Pancreas (tissue), 10 donors: Measurements from ENCODE around the gene OSTF1. TPM values are rescaled to one million over a fixed set of nuclear protein-coding genes. Genes with fewer than 3 reads are reported as not detected.
A peak's percentile ranks its signal among the peaks of the same experiment; 100 is the strongest.

Source experiments
- ATAC-seq, 4 donors: fragments of 200-7000 bp; cut with Tn5 transposase; one replicate each; pipeline versions ENCODE4 v1.8.0 to v1.9.1; 2020; ENCODE audit warnings: mild to moderate bottlenecking in 4 of 4, moderate library complexity in 4 of 4
- DNase-seq, 6 donors: peaks; one replicate each; pipeline ENCODE4 v3.0.0-alpha.2; 2020
- FAIRE-seq: peaks from 2 replicates; lab custom pipeline; 2012; peaks lifted over from hg19 to GRCh38; lab: Jason Lieb, UNC
- H3K27ac ChIP-seq, 4 donors: fragments of 200-600 bp; sonication (generic); 1 replicate in 3 of 4; 2 replicates in 1 of 4; pipeline versions ENCODE4 v1.5.0 to v1.8.0; 2020
- H3K27me3 ChIP-seq, 4 donors: fragments of 200-600 bp; one replicate each; pipeline ENCODE4 v1.8.0; 2021
- H3K36me3 ChIP-seq, 3 donors: fragments of 200-600 bp; sonication (generic) in 1 of 3; one replicate each; pipeline versions ENCODE4 v1.5.0 to v1.8.0; 2020 to 2021
- H3K4me1 ChIP-seq, 3 donors: fragments of 200-600 bp; one replicate each; pipeline ENCODE4 v1.8.0; 2021
- H3K4me3 ChIP-seq, 4 donors: fragments of 200-600 bp; sonication (generic) in 2 of 4; one replicate each; pipeline versions ENCODE4 v1.5.0 to v1.8.0; 2020 to 2021
- H3K9me3 ChIP-seq, 4 donors: fragments of 200-600 bp; one replicate each; pipeline ENCODE4 v1.8.0; 2021
- CTCF ChIP-seq, 4 donors: fragments of 200-600 bp; sonication (generic) in 3 of 4; IDR thresholded peaks; one replicate each; pipeline versions ENCODE4 v1.5.0 to v1.8.0; 2021; ENCODE audit warnings: antibody characterized with exemption in 4 of 4
- WGBS, 2 donors: extraction: QIAGEN DNeasy Blood & Tissue Kit; methylation state at CpG; one replicate each; pipeline ENCODE4 v1.1.7; 2013; 5-methylcytosine and 5-hydroxymethylcytosine counted together
- intact Hi-C, 3 donors: fragments of 100-400 bp; cut with DNase I; formaldehyde crosslinking; loops; one replicate each; pipeline versions ENCODE4 v1.11.1 to v1.14.2; 2022
- polyA plus RNA-seq, 2 donors: library from polyadenylated mRNA; stranded (reverse); fragments of 200-250 nt; gene quantifications; one replicate each; pipeline ENCODE4 v1.2.3, GENCODE V29; 2013
- total RNA-seq, 6 donors: library from RNA; stranded (reverse); fragmentation: NEBNext Ultra II Directional in 4 of 6; extraction: Animal tissue kit (Norgen Biotek cat#: 25700) in 4 of 6; gene quantifications; one replicate each; pipeline versions ENCODE4 v1.2.1 to v1.2.4, GENCODE V29; 2021 to 2023
- donor health status: healthy with polysubstance abuse.
- donor health status: DM: no; HTN: no; CAD: no; lungs with moderate emphysema.
- donor health status: DM: no; HTN: no; CAD: no.
- donor health status: control.
- donor health status: control.
- donor health status: Bipolar disorder and iron deficiency.
- donor health status: DM: yes; HTN: yes; CAD: no.
- donor health status: DM: no; HTN: no; CAD: no.
- donor health status: DM: no; HTN: no; CAD: no.
- donor health status: DM: yes; HTN: yes; CAD: no.

OSTF1 gene
- total and polyA plus RNA-seq, 8 donors: 10.0 to 29.0 (median 12.5) TPM

- Histone ChIP-seq H3K27me3 (no peaks in the 10 kb centered on the region), H3K9me3 (no peaks in the 10 kb centered on the region), H3K27ac (no peak overlapping the region), H3K4me3 (no peak overlapping the region), H3K36me3 (peaks cover 0 to 14% (median 3%) of the 10 kb centered on the region in 3 donors), H3K4me1 (no peaks in the 10 kb centered on the region)
- WGBS, 2 donors: 90 to 97% methylated on average over 7 of the region's 7 CpGs
- FAIRE-seq (no peak), ATAC-seq (no peak), DNase-seq (no peak)
- intact Hi-C loops: no loop called here
- TF ChIP-seq CTCF (IDR thresholded peaks at IDR 0.05): no peak
Measured at GRCh38 chr9:75139201-75139600, 50.9 kb downstream of the OSTF1 start.

DNA sequence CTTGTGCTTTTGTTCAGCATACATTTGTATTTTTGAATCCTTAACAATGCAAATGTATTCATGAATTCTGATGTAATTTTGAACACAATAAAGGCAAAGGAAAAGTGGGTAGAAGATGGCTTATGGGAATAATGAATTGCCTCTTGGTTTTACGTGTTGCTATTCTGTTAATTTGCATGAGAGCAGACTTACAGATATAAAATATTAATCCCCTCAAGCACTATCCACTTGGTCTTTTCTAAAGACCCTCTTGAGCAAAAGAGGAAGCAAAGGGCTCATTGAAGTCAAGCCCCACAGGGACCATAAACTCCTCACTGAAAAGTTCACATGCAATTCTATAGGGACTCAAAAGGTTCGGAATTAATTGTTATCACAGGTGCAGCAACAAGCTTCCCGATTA, 51.9 kb downstream of the OSTF1 start:
- Histone ChIP-seq H3K4me3 (no peak overlapping the region), H3K27ac (no peak overlapping the region), H3K9me3 (no peaks in the 10 kb centered on the region), H3K36me3 (peaks cover 0 to 16% (median 0%) of the 10 kb centered on the region in 3 donors), H3K4me1 (no peaks in the 10 kb centered on the region), H3K27me3 (no peaks in the 10 kb centered on the region)
- intact Hi-C loops: no loop called here
- WGBS, 2 donors: 90 to 99% methylated on average over 3 of the region's 3 CpGs
- FAIRE-seq: no peak
- no peak for TF ChIP-seq CTCF (IDR thresholded peaks at IDR 0.05)
- no peak for ATAC-seq
- DNase-seq: no peak

DNA sequence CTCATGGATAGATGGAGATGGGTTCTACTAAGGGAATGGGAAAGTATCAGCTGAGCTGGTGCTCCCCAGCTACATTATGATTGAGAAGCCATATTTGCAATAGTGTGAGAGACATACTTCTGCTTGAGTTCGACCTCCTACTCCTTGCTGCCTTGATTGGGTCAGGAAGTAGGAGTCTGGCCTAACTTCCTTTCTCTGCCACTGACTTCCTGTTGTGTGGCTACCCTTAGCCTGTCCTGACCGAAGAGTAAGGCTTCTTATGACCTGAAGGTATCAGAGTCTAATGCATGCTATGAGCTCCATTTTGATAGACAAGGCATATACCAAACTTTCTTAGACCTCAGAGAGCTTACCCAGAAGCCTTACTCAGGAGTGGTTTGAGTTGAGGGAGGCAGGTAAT, 53.9 kb downstream of the OSTF1 start:
- Histone ChIP-seq H3K27me3 (no peaks in the 10 kb centered on the region), H3K27ac (no peak overlapping the region), H3K36me3 (peaks cover 0 to 16% (median 0%) of the 10 kb centered on the region in 3 donors), H3K4me3 (no peak overlapping the region), H3K4me1 (no peaks in the 10 kb centered on the region), H3K9me3 (no peaks in the 10 kb centered on the region)
- FAIRE-seq (no peak), DNase-seq (no peak), ATAC-seq (peak in 2 of 4 donors; percentile 31 to 44)
- WGBS, 2 donors: 89 to 91% methylated on average over 2 of the region's 2 CpGs
- no peak for TF ChIP-seq CTCF (IDR thresholded peaks at IDR 0.05)
- intact Hi-C loops: no loop called here

- H3K27ac ChIP-seq: no peak overlapping the region
- H3K9me3 ChIP-seq: no peaks in the 10 kb centered on the region
- no peak for TF ChIP-seq CTCF (IDR thresholded peaks at IDR 0.05)
- peaks cover 0 to 17% (median 0%) of the 10 kb centered on the region in 3 donors for H3K36me3 ChIP-seq
- H3K27me3 ChIP-seq: no peaks in the 10 kb centered on the region
- intact Hi-C loops: no loop called here
- DNase-seq (no peak), ATAC-seq (no peak), FAIRE-seq (no peak)
- WGBS, 2 donors: 96 to 100% methylated on average over 3 of the region's 3 CpGs
- H3K4me3 ChIP-seq: no peak overlapping the region
- peaks cover 0 to 4% (median 0%) of the 10 kb centered on the region in 3 donors for H3K4me1 ChIP-seq
Measured at GRCh38 chr9:75146229-75146628, 57.9 kb downstream of the OSTF1 start.

GRCh38 chr9:75147638-75148037, 59.3 kb downstream of the OSTF1 start:
- no peak for DNase-seq
- H3K27ac ChIP-seq: no peak overlapping the region
- no peak for TF ChIP-seq CTCF (IDR thresholded peaks at IDR 0.05)

More at GRCh38 chr9:75147638-75148037, 59.3 kb downstream of the OSTF1 start:
- FAIRE-seq (no peak), ATAC-seq (peak in 2 of 4 donors; percentile 36 to 49)
- H3K36me3 ChIP-seq: peaks cover 0 to 17% (median 0%) of the 10 kb centered on the region in 3 donors
- H3K4me1 ChIP-seq: peaks cover 0 to 4% (median 0%) of the 10 kb centered on the region in 3 donors
- intact Hi-C loops: no loop called here
- no peaks in the 10 kb centered on the region for H3K9me3 ChIP-seq
- no peak overlapping the region for H3K4me3 ChIP-seq
- no peaks in the 10 kb centered on the region for H3K27me3 ChIP-seq
- 80 to 81% methylated on average over 4 of the region's 4 CpGs for WGBS, 2 donors
